KOPT-K1 (cell line): ENCODE data around the gene TRIM32.

Source experiments
- H3K27ac ChIP-seq: fragments of 200-600 bp; sonication (generic); 2 replicates; pipeline ENCODE4 v1.5.1; 2016; ENCODE audit warnings: antibody characterized with exemption, mild to moderate bottlenecking, low read depth, low read length; ENCODE audit not compliant: poor library complexity, severe bottlenecking
- H3K36me3 ChIP-seq: fragments of 200-600 bp; sonication (generic); 2 replicates; pipeline ENCODE4 v1.5.1; 2017; ENCODE audit warnings: antibody characterized with exemption, mild to moderate bottlenecking, low read length, moderate library complexity; ENCODE audit not compliant: insufficient read depth
- H3K9me3 ChIP-seq: fragments of 200-600 bp; sonication (generic); 2 replicates; pipeline ENCODE4 v1.5.1; 2017; ENCODE audit warnings: antibody characterized with exemption, low read length, mild to moderate bottlenecking; ENCODE audit not compliant: insufficient read depth, poor library complexity, severe bottlenecking

Gene TRIM32

GRCh38 chr9:116706310-116707290 lies 19.5 kb downstream of the TRIM32 start:
- H3K36me3 ChIP-seq = peaks cover 6% of the 10 kb centered on the region; the same call in 1 of the 2 replicates
- H3K27ac ChIP-seq = no peak overlapping the region
- no peaks in the 10 kb centered on the region for H3K9me3 ChIP-seq

GRCh38 chr9:116712781-116713180 lies 25.7 kb downstream of the TRIM32 start:
- Histone ChIP-seq H3K27ac (no peak overlapping the region), H3K36me3 (no peaks in the 10 kb centered on the region), H3K9me3 (no peaks in the 10 kb centered on the region)

GRCh38 chr9:116713271-116713670 lies 26.2 kb downstream of the TRIM32 start:
- no peaks in the 10 kb centered on the region for H3K36me3 ChIP-seq
- H3K9me3 ChIP-seq = no peaks in the 10 kb centered on the region
- no peak overlapping the region for H3K27ac ChIP-seq

- H3K9me3 ChIP-seq = no peaks in the 10 kb centered on the region
- H3K27ac ChIP-seq = no peak overlapping the region
- no peaks in the 10 kb centered on the region for H3K36me3 ChIP-seq
Measured at GRCh38 chr9:116715751-116716150, 28.6 kb downstream of the TRIM32 start.

GRCh38 chr9:116716438-116716837 lies 29.3 kb downstream of the TRIM32 start:
- H3K36me3 ChIP-seq = no peaks in the 10 kb centered on the region
- no peaks in the 10 kb centered on the region for H3K9me3 ChIP-seq
- no peak overlapping the region for H3K27ac ChIP-seq

- Histone ChIP-seq H3K36me3 (no peaks in the 10 kb centered on the region), H3K9me3 (no peaks in the 10 kb centered on the region), H3K27ac (no peak overlapping the region)
Measured at GRCh38 chr9:116717150-116717549, 30.0 kb downstream of the TRIM32 start.

- Histone ChIP-seq H3K9me3 (no peaks in the 10 kb centered on the region), H3K36me3 (no peaks in the 10 kb centered on the region), H3K27ac (no peak overlapping the region)
Measured at GRCh38 chr9:116718111-116718510, 31.0 kb downstream of the TRIM32 start.

GRCh38 chr9:116720111-116720510 lies 33.0 kb downstream of the TRIM32 start:
- H3K27ac ChIP-seq = no peak overlapping the region
- no peaks in the 10 kb centered on the region for H3K9me3 ChIP-seq
- no peaks in the 10 kb centered on the region for H3K36me3 ChIP-seq

- no peaks in the 10 kb centered on the region for H3K36me3 ChIP-seq
- no peaks in the 10 kb centered on the region for H3K9me3 ChIP-seq
Measured at GRCh38 chr9:116721411-116721810, 34.3 kb downstream of the TRIM32 start.

GRCh38 chr9:116721944-116722343 lies 34.8 kb downstream of the TRIM32 start:
- Histone ChIP-seq H3K36me3 (no peaks in the 10 kb centered on the region), H3K9me3 (no peaks in the 10 kb centered on the region), H3K27ac (no peak overlapping the region)

More at GRCh38 chr9:116721411-116721810, 34.3 kb downstream of the TRIM32 start:
- no peak overlapping the region for H3K27ac ChIP-seq

GRCh38 chr9:116724123-116724522 lies 37.0 kb downstream of the TRIM32 start:
- Histone ChIP-seq H3K27ac (no peak overlapping the region), H3K9me3 (no peaks in the 10 kb centered on the region), H3K36me3 (no peaks in the 10 kb centered on the region)

GRCh38 chr9:116726602-116727001 lies 39.5 kb downstream of the TRIM32 start:
- H3K9me3 ChIP-seq = no peaks in the 10 kb centered on the region

GRCh38 chr9:116733010-116733641 lies 46.0 kb downstream of the TRIM32 start:
- no peak overlapping the region for H3K27ac ChIP-seq
- H3K36me3 ChIP-seq = no peaks in the 10 kb centered on the region
- no peaks in the 10 kb centered on the region for H3K9me3 ChIP-seq

More at GRCh38 chr9:116726602-116727001, 39.5 kb downstream of the TRIM32 start:
- H3K27ac ChIP-seq = no peak overlapping the region
- H3K36me3 ChIP-seq = no peaks in the 10 kb centered on the region

- no peak overlapping the region for H3K27ac ChIP-seq
- H3K9me3 ChIP-seq = no peaks in the 10 kb centered on the region
- H3K36me3 ChIP-seq = no peaks in the 10 kb centered on the region
Measured at GRCh38 chr9:116736399-116737151, 49.5 kb downstream of the TRIM32 start.

GRCh38 chr9:116737152-116737546 lies 50.0 kb downstream of the TRIM32 start:
- no peaks in the 10 kb centered on the region for H3K9me3 ChIP-seq
- H3K27ac ChIP-seq = no peak overlapping the region
- no peaks in the 10 kb centered on the region for H3K36me3 ChIP-seq
